Inferior parietal cortex (tissue), 1 donor: ENCODE results near the gene INPP5D.
"Not testable (repeated sequence)": the region's sequence is repeated elsewhere in the genome, so short reads cannot be mapped to it uniquely, and the experiment has no call there.

Source experiments
- DNase-seq: peaks from one replicate; pipeline ENCODE4 v3.0.0-alpha.2; 2016; ENCODE audit errors: extremely low spot score

INPP5D gene

DNA sequence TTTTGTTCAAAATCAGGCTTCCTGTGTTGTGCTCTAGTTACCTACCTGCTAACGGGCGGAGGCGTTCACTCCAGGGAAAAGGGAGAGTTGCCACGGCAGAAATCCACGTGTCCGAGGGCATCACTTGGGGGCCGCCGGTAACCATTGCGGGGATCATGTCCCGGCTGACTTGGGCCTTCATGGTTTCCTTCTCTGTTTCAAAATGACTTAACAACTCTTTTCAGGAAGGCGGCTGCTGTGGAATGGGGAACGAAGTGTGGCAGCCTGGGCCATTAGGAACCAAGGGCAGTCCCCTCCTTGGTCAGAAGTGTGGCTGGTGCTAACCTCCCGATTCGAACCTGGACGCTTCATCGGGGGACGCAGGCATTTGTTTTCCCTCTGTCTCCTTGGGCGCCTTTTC is 56.8 kb downstream of the INPP5D start:
- no peak for DNase-seq

DNA sequence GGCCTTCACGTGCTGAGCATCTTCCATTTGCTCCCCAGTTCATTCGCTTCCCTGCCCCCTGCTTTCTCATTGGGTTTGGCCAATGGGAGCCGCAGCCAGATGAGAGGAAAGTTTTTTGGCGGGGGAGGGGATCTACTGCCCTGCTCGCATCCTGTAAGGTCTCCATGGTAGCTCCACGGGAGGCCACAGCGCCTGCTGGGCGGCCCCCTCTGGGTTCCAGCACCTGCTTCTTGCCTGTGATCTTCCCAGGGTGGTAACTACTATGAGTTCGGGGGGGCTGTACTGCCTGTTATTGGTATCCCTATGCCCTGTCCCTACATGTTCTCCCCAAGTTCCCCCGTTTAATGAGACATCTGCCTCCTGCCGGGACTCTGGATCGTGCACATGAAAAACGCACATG is 57.2 kb downstream of the INPP5D start:
- no peak for DNase-seq

DNA sequence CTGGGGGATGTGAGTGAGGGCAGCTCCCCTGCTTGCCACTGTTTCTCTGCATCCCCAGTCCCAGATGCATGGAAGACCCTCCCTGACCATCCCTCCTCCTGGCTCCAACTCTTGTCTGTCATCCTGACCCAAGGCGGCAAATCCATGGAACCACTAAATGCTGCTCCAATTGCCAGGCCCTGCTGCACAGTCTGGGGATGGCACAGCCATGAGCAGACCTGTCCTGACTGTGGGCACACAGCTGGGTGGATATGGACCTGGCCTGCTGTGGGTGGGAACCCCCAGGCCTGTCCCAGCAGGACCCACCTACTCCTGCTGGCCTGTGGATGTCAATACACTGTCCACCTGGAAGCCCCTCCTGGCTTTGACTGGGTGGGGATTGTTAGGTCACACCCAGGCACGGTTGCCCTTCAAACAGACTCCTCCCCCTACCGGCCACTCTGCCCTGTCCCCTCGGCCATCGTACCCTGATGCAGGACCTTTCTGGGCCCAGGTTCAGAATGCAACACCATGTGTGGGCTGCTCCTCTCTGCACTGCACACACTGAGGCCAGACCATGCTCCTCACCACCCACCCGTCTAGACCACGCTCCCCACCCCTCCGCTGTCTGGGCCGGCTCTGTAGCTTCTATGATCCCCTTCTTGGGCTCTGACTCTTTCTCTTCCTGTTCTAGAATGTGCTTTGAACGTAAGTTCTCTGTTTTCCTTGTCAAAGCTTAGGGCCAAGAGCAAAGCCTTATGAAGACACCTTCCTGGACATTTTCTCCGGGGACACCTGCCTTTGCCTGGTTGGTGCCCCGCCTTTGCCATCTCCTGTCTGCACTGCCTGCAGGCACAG is 57.9 kb downstream of the INPP5D start:
- no peak for DNase-seq

DNA sequence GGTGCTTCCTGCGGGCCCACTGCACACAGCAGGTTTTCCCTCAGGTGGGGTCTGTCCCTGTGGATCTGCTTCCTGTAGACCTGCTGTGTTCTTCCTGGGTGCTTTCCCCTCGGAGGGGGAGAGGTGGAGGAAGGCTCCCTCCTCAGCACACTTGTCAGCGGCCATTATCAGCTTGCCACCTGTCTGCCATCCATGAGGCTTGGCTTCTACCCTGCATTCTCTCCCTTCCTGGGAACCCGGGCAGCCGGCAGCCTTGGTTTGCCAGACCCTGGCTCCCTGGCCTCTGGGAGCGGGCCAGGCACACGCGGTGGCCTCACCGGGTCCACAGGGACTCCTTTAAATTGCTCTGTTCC is 58.5 kb downstream of the INPP5D start:
- no peak for DNase-seq

DNA sequence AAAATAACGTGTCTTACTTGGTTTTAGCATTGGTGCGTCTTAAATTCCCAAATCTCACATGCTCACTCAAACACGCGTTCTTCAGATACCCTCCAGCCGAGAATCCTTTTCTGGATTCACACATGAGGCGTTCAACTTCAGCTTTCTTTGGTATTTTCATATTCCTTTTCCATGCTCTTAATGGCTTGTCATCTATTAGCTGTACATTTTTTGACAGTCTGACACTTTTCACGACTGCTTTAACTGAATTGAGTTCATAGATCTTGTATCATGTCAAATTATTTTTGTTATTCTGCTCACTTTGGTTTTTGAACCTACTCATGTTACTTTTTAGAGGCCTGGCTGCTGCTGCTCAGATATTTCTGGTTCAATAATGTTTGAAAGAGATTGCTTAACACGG is 59.0 kb downstream of the INPP5D start:
- DNase-seq: no peak

DNA sequence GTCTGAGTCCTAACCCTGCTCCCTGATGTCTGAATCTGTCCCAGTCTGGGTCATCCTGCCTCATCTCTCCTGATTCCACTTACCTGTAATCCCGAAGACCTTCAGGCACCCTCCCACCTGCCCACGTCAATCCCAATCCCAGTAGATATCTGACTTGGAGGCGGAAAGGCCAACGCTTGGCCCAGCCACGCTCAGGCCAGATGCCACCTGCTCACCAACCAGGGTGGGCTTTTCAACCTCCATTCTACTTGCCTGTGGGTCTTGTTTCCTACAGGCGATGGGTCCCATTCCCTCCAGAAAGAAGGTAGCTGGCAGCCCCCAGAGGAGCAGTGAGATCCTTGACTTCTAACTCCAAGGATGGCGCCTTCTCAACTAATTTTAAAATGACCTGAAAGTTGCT is 59.7 kb downstream of the INPP5D start:
- DNase-seq: no peak

DNA sequence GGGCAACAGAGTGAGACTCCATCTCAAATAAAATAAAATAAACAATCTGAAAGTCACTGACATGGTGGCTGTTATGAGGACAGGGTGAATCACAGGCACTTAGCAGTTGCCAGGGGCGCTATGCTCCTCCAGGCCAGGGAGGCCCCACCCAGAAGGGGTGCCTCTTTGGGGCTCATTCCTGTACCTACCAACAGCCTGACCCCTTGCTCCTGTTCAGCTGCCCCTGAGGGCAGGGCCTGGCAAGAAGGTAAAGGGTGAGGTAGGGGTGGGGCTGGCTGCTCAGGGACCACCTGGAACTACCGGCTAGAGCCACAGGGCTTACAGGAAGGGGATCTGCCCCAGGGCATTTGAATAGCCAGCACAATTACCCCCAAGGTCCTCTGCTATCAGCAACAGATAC is 60.3 kb downstream of the INPP5D start:
- DNase-seq: no peak

DNA sequence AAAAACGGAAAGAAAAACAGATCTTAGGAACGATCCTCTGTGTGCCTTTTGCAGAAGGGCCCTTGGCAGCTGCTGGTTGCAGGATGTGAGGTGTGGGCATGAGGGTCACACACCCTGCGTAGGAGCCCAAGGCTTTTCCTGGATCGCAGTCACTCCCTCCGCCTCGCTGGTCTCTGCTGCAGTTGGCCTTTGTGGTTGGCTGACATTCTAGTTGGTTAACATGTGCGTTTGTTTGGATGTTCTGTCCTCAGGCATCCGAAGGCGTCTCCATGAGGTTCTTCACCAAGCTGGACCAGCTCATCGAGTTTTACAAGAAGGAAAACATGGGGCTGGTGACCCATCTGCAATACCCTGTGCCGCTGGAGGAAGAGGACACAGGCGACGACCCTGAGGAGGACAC is 61.7 kb downstream of the INPP5D start:
- no peak for DNase-seq

DNA sequence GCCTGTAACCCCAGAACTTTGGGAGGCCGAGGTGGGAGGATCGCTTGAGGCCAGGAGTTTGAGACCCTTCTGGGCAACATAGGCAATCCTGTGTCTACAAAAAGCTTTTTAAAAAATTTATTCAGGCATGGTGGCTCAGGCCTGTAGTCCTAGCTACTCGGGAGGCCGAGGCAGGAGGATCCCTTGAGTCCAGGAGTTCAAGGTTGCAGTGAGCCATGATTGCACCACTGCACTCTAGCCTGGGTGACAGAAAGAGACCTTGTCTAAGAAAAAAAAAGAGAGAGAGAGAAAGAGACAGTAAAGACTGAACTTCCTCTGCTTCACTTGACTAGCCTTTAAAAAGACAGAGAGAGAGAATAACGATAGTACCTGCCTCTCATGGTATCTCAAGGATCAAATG is 62.4 kb downstream of the INPP5D start:
- no peak for DNase-seq

DNA sequence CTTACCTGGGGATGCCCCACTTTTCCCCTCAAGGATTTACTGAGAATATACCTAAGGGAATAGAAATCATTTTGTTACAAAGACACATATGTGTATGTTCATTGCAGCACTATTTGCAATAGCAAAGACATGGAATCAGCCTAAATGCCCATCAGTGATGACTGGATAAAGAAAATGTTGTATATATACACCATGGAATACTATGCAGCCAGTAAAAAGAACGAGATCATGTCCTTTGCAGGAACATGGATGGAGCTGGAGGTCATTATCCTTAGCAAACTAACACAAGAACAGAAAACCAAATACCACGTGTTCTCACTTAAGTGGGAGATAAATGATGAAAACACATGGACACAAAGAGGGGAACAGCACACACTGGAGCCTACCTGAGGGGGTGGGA is 63.4 kb downstream of the INPP5D start:
- DNase-seq: not testable (repeated sequence)

DNA sequence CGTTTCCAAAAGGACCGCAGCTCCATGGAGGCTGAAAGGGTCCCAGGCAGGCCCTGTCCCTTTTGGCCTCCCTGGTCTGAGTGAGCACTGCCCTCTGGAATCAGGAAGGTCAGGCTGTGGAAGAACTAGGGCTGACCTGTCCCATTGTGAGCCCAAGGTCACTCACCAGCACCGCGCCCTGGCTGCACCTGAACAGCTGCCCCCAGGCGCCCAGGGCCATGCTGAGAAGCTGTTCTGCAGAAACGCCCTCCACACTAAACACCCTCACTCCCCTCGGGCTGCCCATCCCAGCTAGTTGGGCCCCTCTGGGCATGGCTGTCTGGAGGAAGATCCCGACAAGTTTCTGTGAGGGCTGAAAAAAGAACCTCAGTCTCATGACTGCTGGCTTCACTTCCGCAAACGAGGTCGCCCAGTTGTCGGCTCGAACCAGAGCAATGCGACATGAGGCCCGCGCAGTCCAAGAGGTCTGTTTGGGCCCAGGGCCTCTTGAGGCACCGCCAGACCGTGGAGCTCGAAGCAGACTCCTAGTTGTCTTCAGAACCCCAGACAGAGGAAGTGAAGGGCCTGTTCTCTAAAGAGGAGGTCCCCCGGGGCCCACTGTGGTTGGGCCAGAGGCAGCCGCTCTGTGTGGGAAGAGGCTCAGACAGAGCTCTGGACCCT is 64.4 kb downstream of the INPP5D start:
- DNase-seq: no peak

DNA sequence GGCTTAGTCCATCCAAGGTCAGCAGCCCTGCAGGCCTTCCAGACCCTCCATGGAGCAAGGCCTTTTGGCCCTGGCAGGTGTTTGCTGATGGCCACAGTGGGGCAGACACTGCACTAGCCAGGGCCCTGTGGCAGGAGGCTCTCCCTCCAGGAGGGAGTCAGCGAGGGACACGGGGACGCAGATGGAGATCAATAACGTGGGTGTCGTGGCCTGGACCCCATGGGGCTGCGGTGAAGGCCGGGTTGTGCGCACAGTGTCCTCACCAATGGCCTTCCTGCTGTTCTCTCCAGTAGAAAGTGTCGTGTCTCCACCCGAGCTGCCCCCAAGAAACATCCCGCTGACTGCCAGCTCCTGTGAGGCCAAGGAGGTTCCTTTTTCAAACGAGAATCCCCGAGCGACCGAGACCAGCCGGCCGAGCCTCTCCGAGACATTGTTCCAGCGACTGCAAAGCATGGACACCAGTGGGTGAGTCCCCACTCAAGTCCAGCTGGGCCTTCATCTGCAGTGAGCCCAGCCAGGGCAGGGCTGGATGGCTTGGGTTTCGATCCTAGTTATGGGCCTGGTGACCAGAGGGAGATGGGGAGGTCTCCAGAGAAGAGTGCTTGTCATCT is 65.4 kb downstream of the INPP5D start:
- DNase-seq: no peak

DNA sequence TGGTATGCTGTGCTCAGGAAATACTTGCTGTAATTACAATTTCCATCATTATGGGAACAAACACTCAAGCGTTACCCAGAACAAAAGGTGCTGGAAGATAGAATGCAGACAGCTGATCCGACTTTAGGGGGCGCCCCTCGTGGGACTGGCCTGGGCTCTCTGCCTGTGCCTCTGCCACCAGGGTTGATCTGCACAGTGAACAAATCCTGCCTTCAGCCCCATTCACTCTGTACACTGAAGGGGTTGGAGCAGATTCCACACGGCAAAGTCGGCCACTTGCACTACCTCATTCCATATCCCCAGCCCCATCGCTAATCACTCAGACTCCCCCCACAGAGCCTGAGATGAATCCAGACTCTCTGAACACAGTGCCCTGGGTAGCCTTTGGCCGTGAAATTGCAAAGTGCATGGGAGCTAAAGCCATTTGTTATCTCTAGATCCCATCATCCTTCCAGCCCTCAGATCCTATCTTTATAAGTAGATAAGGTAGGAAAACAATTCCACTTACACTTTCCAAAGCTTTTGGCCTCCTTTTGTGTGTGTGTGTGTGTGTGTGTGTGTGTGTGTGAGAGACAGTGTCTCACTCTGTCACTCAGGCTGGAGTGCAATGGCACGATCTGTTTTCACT is 69.3 kb downstream of the INPP5D start:
- DNase-seq: no peak

DNA sequence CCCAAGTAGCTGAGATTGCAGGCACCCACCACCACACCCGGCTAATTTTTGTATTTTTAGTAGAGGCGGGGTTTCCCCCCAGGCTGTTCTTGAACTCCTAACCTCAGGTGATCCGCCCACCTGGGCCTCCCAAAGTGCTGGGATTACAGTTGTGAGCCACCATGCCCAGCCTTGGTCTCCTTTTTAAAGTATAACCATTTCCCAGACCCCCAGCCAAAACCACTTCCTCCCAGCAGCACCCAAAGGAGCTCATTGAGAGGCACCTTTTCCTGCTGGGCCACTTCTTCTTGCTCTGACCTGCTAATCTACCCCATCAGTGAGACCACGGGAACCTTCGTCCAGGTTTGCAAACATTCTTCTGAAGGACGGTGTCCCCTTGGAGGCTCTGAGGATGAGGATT is 69.9 kb downstream of the INPP5D start:
- no peak for DNase-seq

DNA sequence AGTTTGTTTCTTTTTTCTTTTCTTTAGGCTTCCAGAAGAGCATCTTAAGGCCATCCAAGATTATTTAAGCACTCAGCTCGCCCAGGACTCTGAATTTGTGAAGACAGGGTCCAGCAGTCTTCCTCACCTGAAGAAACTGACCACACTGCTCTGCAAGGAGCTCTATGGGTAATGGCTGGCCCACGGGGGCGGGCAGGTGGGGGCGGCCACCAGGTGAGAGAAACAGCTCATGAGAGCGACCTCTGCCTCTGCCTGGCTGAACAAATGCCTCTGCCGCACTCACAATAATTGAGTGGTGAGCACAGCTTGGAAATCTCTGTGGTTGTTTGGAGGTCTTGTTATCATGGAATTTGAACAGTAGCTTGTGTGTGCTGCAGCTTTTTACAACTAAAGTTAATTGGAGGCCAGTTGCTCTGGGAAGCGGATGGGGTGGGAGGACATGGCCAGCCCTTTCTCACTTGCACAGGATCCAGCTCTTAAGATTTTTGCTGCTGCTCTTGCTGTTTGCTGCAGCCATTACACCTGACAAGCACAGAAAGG is 70.4 kb downstream of the INPP5D start:
- no peak for DNase-seq

DNA sequence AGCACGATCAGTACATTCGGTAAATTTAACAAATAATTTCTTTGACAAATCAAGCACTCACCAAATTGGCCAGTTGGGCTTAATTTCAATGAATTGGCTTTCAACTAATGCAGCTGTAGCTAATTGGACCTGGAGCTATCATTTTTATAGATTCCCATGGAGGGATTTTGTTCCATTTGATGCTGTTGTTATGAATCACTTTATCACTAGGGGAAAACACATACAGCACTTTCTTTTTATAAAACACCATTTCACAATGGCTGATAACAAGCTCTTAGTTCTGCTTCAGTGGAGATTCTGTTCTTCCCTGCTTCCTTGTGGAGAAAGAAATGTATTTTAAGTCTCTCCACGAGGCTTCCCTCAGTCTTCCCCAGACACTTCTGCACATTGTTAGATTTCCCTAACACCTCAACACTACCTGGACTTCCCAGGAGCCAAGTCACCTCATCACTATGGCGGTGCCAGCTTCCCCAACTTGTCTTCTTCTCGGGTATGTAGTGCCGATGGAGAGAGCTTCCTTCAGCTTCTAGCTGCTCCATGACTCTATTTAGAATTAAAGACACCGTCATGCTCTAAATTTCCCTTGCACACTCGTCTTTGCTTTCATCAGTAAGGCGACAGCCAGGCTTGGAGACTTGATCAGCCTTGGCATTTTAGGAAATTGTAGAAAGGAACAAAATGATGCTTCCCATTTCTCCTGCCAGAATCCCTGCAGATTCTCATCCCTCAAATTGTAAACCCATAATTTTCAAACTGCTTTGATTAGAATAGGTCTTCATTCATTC is 72.0 kb downstream of the INPP5D start:
- DNase-seq: peak; percentile 11

DNA sequence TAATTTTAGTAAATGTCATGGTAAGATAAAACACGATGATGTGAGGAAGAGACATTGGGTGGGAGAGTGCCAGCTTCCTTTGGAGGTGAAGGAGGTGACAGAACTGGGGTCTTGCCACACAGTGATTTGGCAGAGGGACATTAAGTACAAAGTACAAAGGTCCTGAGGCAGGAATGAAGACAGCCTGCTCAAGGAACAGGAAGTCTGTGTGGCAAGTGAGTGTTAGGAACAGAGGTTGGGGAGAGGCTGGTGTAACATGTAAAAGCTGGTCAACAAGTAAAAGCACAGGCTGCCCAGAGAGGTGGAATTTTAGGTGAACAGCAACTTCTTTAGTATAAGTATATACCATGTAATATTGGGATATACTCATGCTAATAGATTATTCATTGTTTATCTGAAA is 73.1 kb downstream of the INPP5D start:
- DNase-seq: no peak

DNA sequence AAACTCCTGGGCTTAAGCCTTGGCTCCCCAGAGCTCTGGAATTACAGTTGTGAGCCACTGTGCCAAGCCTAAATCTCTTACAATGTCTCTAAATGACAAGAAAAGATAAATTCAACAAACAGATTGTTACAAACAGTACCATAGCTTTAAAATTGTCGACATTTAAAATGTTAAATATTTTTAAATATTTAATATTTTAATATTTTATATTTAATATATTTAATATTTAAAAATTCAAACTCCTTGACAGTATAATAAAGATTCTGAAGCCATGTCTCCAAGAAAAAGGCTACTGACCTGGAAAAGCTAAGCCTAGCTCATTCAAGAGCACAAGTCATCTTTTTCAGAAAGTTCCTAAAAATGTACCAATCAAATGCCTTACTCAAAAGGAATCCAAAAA is 75.3 kb downstream of the INPP5D start:
- no peak for DNase-seq

DNA sequence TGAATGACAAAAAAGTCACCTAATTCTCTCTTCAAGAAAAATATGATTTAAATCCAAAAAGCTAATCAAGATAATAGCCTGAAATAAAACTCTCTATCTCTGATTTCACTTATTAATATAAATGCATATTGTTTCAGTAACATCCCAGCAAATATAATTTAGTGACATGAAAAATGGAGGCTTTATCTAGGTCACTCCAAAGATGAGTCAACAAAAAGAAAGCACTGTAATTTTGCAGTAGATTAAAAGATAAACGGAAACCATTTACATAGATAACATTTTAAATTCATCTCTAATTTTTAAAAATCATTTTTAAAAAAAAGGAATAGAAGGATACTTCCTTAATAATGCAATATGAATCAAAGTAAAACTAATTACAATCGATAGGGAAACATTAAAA is 76.9 kb downstream of the INPP5D start:
- no peak for DNase-seq

DNA sequence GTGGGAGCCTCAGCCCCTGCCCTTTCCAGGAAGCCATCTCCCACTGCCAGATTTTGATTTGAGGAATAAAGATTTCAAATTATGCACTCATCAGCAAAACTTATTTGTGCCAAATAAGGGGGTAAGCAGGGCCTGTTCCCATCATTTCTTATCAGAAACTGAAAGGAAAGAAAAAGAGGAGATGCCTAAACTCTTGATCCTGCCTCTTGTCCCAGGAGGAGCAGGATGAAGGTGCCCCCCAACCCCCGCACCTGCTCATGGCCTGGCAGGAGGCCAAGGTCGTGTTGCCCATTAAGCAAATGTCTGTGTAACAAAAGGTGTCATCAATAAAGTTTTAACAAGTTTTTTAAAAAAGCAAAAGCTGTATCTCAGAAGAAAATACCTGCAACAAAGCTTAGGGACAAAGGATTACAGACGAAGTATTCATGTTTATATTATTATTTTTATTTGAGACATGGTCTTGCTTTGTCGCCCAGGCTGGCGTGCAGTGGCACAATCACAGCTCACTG is 80.0 kb downstream of the INPP5D start:
- no peak for DNase-seq

DNA sequence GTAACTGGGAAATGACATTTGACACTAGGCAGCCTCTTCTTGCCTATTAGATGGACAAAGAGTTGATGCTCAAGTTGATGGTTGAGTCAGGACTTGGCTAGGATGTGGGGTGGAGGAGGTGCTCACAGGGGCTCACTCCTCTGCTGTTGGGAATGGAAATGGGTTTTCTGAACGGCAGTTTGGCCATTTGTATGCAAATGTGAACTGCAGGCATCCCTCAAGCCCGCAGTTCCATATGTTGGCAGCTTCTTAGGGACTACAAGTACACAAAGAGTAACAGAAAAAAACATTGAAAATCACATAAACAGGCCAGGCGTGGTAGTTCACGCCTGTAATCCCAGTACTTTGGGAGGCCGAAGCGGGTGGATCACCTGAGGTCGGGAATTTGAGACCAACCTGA is 80.8 kb downstream of the INPP5D start:
- DNase-seq: no peak
